Measurements from ENCODE around the gene SERPINB4. TPM values are rescaled to one million over a fixed set of nuclear protein-coding genes. Genes with fewer than 3 reads are reported as not detected.

SERPINB4 gene
- total and polyA plus RNA-seq, 2 of the 8 experiments (the other 6 are each of a cell fraction or from before 2014, with no cell fraction given): 0.32 to 0.36 TPM

GRCh38 chr18:63683890-63684289, 39.8 kb upstream of the SERPINB4 start (continued):
- no peak for TF ChIP-seq CHD7 (IDR thresholded peaks at IDR 0.05; ENCODE audit: insufficient replicate concordance, low read length)
- TF ChIP-seq RAD21 (IDR thresholded peaks at IDR 0.05 in 1 of 2, conservative IDR thresholded peaks at IDR 0.05 in 1 of 2; ENCODE audit: low read depth in 2 of 2, low read length in 2 of 2): no peak

All from H1 (cell line).